Tibial artery (tissue), 4 donors: Measurements from ENCODE around the gene CALHM3.

Experiments used
- DNase-seq, 2 donors: peaks; one replicate each; pipeline ENCODE4 v3.0.0-alpha.2; 2019
- H3K27ac ChIP-seq, 2 donors: fragments of 200-600 bp; sonication (generic) in 1 of 2; 1 replicate in 1 of 2; 2 replicates in 1 of 2; pipeline ENCODE4 v1.5.1; 2018 to 2019; ENCODE audit warnings: mild to moderate bottlenecking in 1 of 2
- H3K27me3 ChIP-seq, 2 donors: fragments of 200-600 bp; sonication (generic) in 1 of 2; one replicate each; pipeline versions ENCODE4 v1.5.1 to v1.6.0; 2016 to 2019
- H3K36me3 ChIP-seq, 3 donors: fragments of 200-600 bp; sonication (generic) in 2 of 3; one replicate each; pipeline ENCODE4 v1.5.1; 2016 to 2019; ENCODE audit warnings: mild to moderate bottlenecking in 2 of 3
- H3K4me1 ChIP-seq, 4 donors: fragments of 200-600 bp; sonication (generic) in 2 of 4; 1 replicate in 3 of 4; 2 replicates in 1 of 4; pipeline ENCODE4 v1.5.1; 2016 to 2019
- H3K4me3 ChIP-seq, 2 donors: fragments of 200-600 bp; sonication (generic) in 1 of 2; 1 replicate in 1 of 2; 2 replicates in 1 of 2; pipeline ENCODE4 v1.5.1; 2018 to 2019; ENCODE audit warnings: mild to moderate bottlenecking in 2 of 2
- H3K9me3 ChIP-seq, 3 donors: fragments of 200-600 bp; sonication (generic) in 1 of 3; one replicate each; pipeline ENCODE4 v1.5.1; 2016 to 2019
- CTCF ChIP-seq, 2 experiments: fragments of 200-600 bp in 1 of 2; fragments of 450-650 bp in 1 of 2; IDR thresholded peaks; one replicate each; pipeline ENCODE4 v1.5.1; 2017 to 2019; ENCODE audit warnings: antibody characterized with exemption in 2 of 2, mild to moderate bottlenecking in 1 of 2, moderate library complexity in 1 of 2
- intact Hi-C: fragments of 100-400 bp; cut with DNase I; formaldehyde crosslinking; loops from one replicate; pipeline ENCODE4 v1.15.0; 2023; ENCODE audit warnings: low total_unique reads

Gene CALHM3

DNA sequence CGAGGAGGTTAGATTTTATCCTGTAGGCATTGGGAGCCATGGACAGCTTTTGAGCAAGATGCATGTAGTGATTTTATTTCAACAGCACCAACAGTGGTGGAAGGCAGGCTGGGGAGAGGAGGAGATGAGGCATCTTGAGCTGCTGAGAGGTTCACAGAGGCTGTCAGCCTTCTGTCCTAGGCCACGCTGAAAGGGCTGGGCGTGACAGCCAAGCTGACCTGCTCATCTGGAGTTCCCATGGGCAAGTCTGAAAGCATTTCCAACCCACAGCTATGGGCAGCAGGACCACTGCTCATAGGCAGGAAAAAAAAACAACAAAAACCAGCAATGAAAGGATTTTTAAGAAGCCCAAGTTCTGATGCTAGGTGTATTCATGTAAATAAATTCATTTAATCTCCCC, 22.1 kb upstream of the CALHM3 start:
- H3K27me3 ChIP-seq: peaks cover 0 to 52% of the 10 kb centered on the region in 2 donors
- H3K27ac ChIP-seq: no peak overlapping the region
- no peaks in the 10 kb centered on the region for H3K4me1 ChIP-seq
- no peaks in the 10 kb centered on the region for H3K9me3 ChIP-seq
- no peak for TF ChIP-seq CTCF (IDR thresholded peaks at IDR 0.05)
- no peak for DNase-seq
- intact Hi-C loops: no loop called here
- no peaks in the 10 kb centered on the region for H3K36me3 ChIP-seq
- no peak overlapping the region for H3K4me3 ChIP-seq

DNA sequence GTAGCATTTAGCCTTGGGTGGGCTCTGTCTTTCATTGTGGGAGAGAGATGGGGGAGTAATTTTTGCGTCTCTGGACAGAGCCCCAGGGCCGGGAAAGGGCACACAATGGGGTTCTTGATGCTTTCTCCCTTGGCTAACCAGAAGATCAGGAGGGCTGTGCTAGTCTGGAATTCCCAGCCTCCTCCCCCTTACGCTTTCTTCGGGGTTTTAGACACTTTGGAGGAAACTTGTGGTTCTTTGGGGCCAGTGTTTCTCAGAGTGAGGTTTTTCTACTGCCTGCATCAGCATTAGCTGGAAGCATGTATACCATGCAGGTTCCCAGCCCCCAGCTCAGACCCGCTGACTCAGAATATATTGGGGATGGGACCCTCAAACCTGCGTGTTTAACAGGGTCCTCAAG, 21.4 kb upstream of the CALHM3 start:
- Histone ChIP-seq H3K4me1 (no peaks in the 10 kb centered on the region), H3K27ac (no peak overlapping the region), H3K36me3 (no peaks in the 10 kb centered on the region), H3K4me3 (no peak overlapping the region), H3K27me3 (peaks cover 0 to 47% of the 10 kb centered on the region in 2 donors), H3K9me3 (no peaks in the 10 kb centered on the region)
- TF ChIP-seq CTCF (IDR thresholded peaks at IDR 0.05): no peak
- peak in 1 of 2 donors; percentile 39 for DNase-seq
- intact Hi-C loops: no loop called here

DNA sequence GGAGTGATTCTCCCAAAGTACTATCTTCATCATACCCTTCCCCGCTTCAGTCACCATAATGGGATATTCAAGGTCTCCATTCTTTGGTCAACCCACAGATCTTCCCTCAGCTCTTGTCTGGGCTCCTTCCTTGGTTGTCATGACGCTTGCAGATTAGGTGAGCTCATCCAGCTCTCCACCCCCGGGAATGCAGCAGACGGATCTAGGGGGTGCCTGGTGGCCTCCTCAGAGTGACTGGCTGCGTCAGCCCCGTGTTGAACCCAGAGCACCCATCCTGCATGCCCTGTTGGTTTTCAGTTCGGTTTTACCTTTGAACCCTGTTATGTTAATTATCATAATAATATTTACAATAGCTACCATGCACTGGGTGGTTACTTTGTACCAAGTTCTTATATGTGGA, 20.8 kb upstream of the CALHM3 start:
- Histone ChIP-seq H3K27ac (no peak overlapping the region), H3K27me3 (peaks cover 0 to 52% of the 10 kb centered on the region in 2 donors), H3K36me3 (no peaks in the 10 kb centered on the region), H3K9me3 (no peaks in the 10 kb centered on the region), H3K4me3 (no peak overlapping the region), H3K4me1 (no peaks in the 10 kb centered on the region)
- intact Hi-C loops: no loop called here
- DNase-seq: peak in 1 of 2 donors; percentile 32
- TF ChIP-seq CTCF (IDR thresholded peaks at IDR 0.05): no peak

DNA sequence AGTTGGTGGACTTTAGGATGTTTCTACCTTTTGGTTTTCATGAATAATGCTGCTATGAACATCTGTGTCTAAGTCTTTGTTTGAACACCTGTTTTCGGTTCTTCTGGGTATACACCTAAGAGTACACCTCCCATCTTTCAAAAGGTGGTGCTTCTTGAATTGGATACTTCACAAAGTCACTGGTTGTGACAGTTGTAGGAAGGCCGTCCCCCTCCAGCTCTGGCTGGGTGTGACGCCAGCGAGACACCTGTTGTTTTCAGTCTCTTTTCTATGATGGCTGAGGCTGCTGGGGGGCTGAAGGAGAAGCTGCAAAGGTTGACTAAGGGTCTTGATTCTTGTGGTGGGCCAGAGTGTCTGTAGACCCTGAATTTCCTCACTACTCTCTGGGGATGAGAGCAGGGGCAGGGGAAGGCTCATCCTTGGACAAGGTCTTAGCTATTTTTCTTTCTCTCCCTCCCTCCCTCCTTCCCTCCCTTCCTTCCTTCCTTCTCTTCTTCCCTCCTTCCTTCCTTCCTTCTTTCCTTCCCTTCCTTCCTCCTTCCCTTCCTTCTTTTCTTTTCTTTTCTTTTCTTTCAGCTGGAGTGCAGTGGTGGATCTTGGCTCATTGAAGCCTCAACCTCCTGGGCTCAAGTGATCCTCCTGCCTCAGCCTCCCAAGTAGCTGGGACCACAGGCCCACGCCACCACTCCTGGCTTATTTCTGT, 20.0 kb upstream of the CALHM3 start:
- no peak for DNase-seq
- H3K4me1 ChIP-seq: peaks cover 0 to 6% (median 5%) of the 10 kb centered on the region in 4 donors
- intact Hi-C loops: no loop called here
- H3K36me3 ChIP-seq: no peaks in the 10 kb centered on the region
- H3K4me3 ChIP-seq: no peak overlapping the region
- H3K27ac ChIP-seq: no peak overlapping the region
- peaks cover 0 to 60% of the 10 kb centered on the region in 2 donors for H3K27me3 ChIP-seq
- no peaks in the 10 kb centered on the region for H3K9me3 ChIP-seq
- TF ChIP-seq CTCF (IDR thresholded peaks at IDR 0.05): no peak

DNA sequence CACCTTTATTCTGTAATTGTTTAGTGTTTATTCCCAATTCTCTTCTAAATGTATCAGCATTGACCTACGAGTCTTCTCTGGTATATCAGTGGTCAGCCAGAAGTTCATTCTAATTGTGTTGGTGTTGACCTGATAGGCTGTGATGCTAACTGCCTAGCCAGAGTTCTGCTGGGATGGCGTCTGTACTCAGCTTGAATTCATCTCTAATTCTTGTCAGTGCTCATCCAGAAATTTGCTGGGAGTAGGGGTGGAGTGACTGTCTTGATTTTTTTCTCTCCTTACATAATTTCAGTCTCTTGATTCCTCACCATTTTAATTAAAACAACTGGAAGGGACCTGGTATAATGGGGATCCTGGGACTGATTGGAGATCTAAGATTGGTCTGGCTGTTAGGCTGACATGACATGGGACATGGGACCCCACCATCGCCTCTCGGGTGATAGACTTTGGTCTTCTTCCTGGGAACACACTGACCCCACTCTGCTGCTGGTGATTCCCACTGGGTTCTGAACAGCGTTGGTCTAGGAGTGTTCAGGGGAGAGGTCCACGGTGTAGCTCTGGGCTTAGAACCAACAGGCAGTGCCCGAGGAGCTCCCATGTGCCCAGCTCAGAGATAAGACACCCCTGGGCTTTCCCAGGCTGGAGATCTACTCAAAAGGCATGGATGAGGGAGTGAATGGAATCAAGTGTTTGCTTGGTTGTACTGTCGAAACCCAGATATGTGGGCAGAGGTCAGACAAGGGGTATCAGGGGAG, 18.3 kb upstream of the CALHM3 start:
- intact Hi-C loops: no loop called here
- Histone ChIP-seq H3K9me3 (no peaks in the 10 kb centered on the region), H3K27me3 (peaks cover 0 to 67% of the 10 kb centered on the region in 2 donors), H3K4me3 (no peak overlapping the region), H3K36me3 (no peaks in the 10 kb centered on the region), H3K4me1 (peaks cover 0 to 17% (median 15%) of the 10 kb centered on the region in 4 donors), H3K27ac (no peak overlapping the region)
- no peak for DNase-seq
- TF ChIP-seq CTCF (IDR thresholded peaks at IDR 0.05): no peak
